ENCODE results near the gene ZFP57.
"Not testable (repeated sequence)": the region's sequence is repeated elsewhere in the genome, so short reads cannot be mapped to it uniquely, and the experiment has no call there.

The ZFP57 gene

DNA sequence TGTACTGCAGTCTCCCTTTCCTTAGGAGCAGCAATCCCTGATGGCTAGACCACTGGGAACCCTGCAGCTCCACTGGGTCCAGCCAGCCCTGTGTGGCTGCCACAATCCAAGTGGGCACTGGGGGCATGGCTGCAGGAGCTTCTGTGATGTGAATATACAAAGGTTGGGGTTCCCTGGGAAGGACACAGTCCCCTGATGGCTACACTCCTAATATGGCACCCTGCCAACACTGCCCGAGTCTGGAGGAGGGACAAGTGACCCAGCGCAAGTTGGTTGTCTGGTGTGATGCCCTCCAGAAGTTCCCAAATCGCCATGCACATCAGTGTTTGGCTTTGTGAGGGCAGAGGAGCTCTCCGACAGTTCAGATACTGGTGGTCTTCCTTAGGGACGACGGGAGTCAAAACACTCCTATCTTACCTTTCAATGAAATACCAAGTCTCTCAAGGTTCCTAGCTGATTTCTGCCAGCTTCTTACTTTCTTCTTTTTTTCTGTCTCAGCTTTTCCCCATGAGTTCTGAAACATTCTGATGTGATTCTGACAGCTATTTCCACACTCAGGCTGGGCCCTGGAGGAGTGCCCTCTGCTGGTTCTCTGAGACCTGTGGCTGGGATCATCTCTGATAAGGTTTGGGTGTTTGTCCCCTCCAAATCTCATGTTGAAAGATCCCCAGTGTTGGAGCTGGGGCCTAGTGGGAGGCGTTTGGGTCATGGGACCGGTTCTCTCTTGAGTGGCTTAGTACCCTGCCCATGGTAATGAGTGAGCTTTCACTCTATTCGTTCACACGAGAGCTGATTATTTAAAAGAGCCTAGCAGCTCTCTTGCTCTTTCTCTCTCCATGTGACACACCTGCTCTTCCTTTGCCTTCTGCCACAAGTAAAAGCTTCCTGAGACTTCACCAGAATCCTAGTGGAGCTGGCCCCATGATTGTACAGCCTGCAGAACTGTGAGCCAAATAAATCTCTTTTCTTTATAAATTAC is 15.5 kb upstream of the ZFP57 start:
- DNase-seq (ENCODE audit: low read depth): peak; percentile 20

DNA sequence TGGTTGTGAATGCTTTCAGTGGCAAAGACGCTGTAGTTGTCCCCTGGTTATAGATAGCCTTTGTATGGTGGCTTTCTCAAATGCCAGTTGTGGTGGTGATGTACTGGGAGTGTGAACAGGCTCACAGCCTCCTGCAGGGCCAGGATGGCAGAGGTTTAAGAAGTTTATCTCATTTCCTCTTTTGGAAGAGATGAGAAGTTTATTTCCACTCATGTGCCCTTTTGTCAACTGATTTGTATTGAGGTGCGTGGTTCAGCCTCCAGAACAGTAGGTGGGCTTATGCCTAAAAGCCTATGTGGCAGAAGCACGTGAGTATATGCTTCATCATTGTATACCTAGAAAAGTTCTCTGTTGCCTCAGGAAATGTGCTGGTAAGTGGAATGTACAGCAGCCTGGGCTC is 13.7 kb upstream of the ZFP57 start:
- no peak for DNase-seq (ENCODE audit: low read depth)

DNA sequence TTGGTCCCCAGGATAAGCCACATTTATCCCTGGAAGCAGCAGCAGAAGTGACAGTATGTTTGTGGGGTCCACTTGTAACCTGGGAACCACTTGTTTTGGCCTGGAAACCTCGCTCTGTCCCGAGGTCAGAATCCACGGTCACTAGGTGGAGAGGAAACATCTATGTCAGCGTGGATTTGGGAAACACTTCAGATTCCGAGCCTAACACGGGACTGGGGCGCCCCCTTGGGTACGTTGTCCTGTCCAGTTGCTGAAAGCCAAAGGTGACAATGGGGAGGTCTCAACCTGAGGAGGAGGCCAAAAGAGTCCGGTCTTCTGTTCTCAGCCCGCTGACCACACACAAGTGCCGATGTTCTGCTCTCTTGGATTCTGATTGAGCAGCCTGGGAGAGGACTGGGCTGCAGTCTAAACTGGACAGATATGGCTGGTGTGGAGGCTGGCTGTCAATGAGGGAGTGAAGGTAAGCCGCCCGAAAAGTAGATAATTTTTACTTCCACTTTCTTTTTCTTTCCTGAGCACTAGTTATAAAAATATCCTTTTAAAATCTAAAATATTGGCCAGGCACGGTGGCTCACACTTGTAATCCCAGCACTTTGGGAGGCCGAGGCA is 4.9 kb upstream of the ZFP57 start:
- no peak for DNase-seq (ENCODE audit: low read depth)

DNA sequence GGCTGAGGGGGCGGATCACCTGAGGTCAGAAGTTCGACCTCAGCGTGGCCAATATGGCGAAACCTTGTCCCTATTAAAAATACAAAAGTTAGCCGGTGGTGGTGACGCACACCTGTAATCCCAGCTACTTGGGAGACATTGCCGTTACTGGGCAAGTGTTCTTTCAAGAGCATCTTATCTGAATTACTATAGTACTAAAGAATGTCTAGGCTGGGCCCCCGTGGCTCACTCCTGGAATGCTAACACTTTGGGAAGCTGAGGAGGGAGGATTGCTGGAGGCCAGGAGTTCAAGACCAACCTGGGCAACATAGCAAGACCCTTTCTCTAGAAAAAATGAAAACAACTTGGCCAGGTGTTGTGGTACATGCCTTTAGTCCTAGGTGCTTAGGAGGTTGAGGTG is 859 bp upstream of the ZFP57 start:
- peak; percentile 29 for DNase-seq (ENCODE audit: low read depth)

DNA sequence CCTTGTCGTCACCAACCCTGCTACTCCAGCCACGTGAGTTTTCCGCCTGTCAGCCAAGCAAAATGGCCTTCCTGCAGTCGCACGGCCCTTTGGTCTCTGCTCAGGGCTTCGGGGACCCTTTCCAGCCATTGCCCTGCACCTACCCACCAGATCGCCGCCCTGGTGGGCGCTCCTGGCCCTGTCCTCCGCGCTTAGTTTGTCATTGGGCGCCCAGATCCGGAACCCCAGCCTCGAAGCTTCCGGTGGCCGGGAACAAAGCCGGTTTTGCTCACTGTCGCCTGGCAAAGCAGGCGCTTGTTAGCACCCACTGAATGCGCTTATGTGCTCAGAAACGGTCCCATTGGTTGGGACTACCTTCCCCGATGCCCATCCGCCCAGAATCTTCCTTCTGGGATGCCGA is 536 bp downstream of the ZFP57 start:
- no peak for DNase-seq (ENCODE audit: low read depth)

DNA sequence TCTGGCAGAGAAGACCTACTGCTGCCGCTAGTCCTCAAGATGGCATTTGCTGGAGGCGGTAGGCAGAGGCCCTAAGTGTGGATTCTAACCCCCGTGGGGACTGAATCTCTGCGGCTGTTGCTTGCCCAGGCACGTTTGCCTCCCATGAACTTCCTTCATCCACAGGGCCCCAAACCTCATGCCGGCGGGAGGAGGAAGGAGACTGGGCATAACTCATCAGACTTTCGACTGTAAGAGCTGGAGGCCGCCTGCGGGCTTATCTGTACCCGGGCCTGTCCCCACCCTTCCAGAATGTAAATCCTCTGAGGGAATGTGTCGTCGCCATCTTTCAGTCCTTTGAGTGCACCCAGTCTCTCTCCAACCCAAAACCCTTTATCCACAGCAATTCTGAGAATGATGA is 990 bp downstream of the ZFP57 start:
- no peak for DNase-seq (ENCODE audit: low read depth)

DNA sequence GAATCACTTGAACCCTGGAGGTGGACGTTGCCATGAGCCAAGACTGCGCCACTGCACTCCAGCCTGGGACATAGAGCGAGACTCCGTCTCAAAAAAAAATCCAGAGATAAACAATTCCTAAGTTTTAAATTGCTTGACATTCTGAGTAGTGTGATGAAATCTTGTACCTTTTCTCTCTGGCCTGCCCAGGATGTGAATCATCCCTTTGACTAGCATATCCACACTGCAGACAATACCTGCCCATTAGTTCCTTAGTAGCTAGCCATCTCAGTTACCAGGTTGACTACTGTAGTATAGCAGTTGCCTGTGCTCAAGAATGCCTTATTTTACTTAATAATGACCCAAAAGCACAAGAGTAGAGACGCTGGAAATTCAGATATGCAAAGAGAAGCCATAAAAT is 2.8 kb downstream of the ZFP57 start:
- DNase-seq (ENCODE audit: low read depth): peak; percentile 29

DNA sequence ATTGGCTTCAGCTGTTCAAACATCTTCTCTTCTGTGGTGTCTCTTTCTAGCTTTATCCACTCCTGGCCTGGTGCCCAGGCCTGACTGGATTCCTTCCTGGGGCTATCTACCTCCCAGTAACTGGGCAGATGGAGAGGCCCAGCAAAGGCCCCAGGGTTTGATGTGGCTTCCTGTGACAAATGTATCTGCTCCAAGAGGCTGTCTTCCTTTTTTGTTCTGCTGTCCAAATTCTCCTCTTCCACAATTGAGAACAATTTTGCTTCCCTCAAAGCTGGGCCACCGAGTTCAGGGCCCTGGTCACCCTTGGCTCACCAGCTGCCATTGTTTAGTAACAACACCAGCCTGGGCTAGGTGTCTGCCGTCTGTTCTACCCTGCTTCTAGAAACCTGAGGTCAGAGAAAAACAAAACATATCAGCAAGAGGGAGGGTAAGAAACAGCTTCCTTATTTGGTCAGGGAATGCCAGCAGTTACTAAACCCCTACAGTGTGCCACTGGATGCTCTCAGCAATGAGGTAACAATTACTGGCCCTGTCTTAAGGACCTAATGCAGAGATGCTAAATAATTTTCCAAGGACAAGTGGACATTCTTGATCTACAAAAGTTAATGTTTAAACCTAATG is 3.9 kb downstream of the ZFP57 start:
- peak; percentile 28 for DNase-seq (ENCODE audit: low read depth)

DNA sequence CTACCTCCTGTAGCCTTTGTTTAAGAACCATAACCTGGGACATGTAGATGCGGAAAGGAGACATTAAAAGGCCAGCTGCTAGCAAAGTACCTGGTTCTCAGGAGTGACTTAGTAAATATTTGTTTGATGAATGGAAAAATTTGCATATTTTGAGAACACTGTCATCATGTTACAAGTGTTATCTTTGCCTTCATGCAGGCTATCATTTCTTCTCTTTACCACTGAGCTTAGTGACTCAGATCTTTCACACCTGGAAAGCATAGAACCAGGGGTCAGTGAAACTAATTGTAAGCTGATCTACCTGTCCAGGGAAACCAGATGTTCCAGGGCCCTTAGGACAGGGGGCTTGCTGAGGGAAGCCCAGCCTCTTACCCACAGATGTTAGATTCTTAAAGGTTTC is 5.4 kb downstream of the ZFP57 start:
- DNase-seq (ENCODE audit: low read depth): no peak

DNA sequence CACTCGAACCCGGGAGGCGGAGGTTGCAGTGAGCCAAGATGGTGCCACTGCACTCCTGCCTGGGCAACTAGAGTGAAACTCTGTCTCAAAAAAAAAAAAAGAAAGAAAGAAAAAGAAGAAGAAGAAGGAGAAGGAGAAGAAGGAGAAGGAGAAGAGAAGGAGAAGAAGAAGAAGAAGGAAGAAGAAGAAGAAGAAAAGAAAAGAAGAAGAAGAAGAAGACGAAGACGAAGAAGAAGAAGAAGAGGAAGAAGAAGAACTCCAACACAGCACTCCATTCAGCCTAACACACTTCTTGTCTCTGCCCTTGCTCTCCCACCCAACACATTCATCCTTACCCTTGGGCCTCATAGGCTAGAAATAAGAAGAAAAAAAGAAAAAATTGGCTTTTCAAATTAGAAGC is 6.9 kb downstream of the ZFP57 start:
- DNase-seq (ENCODE audit: low read depth): no peak

DNA sequence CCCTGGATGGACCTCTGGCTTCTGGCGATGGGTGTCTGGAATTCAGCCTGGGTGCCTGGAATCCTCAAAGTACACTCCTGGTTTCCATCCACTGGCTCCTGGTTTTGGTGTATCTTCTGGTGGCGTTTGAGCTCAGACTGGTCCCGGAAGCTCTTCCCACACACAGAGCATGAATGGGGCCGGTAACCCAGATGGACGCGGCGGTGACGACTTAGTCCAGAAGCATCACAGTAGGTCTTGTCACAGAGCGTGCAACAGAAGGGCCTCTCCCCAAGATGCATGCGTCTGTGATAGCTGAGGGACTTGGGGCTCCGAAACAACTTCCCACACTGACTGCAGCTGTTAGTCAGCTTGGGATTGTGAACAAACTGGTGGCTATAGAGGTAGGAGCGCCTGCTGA is 7.8 kb downstream of the ZFP57 start:
- no peak for DNase-seq (ENCODE audit: low read depth)

DNA sequence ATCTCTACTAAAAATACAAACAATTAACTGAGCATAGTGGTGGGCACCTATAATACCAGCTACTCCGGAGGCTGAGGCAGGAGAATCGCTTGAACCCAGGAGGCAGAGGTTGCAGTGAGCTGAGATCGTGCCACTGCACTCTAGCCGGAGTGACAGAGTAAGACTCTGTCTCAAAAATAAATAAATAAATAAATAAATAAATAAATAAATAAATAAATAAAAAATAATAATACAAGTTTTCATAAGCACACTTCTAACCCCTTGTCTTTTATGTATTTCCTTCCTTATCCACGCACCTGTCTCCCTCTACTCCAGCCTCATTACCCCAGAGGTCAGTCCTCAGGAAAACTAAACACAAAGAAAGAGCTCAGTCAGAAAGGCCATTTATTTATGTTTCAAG is 8.8 kb downstream of the ZFP57 start:
- DNase-seq (ENCODE audit: low read depth): not testable (repeated sequence)

DNA sequence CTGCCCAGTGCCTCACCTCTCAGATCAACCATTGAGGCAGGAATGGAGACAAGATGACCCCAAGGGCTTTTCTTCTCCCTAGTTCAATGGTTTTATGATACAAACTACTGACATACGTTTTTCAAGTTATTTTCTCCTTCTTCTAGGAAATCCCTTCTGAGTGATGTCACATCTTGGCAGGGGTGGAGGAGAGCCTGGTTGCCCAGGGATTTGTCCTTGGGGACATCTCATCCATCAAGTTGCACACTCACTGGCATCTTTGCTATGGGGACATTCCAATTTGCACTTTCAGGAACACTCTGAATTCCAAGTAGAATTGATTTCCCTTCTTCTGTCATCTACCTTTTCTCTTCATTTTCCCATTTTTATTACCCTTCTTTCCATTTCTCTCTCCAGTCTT is 9.9 kb downstream of the ZFP57 start:
- DNase-seq (ENCODE audit: low read depth): no peak

DNA sequence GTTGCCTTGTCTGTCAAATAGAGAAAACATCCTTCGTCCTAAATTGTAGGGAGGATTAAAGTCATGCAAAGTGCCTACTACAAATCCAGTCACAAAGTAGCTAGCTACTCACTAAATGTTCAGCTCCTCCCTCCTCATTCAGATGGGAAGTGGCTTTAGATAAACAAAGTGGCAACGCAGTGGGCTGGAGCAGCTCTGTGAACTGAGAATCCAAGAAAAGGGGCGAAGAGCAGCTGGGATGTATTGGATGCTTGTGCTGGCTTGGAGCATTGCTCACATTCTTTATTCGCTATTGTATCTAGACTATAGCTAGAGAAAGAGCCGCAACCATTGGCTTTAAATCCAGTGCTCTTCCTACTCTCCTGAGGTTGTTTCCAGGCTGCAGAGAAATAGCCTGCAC is 13.8 kb downstream of the ZFP57 start:
- no peak for DNase-seq (ENCODE audit: low read depth)

DNA sequence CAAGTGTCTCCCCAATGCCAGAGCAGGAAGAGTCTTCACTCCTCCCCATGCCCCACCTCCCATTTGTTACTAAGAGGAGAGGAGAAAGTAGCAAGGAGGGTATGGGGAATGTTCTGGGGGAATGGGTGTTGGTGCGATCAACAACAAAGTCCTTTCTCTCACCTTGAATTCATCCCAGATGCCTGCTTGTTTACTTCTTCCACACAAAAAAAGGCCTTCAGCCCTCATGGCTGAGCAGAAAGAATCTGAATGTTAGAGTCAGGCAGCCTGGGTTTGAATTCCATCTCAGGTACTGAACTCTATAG is 14.2 kb downstream of the ZFP57 start:
- DNase-seq (ENCODE audit: low read depth): no peak

DNA sequence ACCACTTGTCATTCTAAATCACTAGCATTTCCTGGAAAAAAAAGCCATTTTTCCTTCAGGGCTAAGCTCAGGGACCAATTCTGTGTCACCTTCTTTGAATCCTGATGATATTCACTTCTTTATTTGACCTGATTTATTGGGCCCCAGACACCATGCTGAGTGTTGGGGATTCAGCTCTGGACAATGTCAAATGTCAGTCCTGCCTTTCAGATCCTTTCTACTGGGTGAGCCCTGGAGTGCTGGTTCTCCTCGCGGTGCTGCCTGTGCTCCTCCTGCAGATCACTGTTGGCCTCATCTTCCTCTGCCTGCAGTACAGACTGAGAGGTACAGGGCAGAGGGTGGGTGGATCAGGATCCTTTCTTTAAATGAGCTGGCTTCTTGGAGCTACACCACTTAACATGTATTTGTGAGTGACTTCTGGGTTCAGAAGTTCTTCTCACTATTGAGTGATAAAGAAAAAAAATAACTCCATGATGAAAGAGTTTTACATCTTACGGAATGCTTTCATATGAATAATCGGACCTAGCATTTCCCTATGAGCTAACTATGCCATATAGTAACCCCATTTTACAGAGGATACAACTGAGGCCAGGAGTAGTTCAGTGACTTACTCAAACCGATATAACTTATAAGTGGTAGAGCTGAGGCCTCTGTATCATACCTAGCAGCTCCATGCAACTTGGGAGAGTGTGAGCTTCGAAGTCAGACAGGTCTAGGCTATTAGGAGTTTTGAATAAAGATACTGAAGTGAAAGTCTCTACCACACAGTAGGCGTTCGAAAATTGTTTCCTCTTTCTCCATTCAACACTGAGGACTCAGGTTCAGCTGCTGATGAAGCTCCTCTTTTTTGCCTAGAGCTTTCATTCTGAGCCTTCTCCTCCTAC is 14.8 kb downstream of the ZFP57 start:
- DNase-seq (ENCODE audit: low read depth): no peak

DNA sequence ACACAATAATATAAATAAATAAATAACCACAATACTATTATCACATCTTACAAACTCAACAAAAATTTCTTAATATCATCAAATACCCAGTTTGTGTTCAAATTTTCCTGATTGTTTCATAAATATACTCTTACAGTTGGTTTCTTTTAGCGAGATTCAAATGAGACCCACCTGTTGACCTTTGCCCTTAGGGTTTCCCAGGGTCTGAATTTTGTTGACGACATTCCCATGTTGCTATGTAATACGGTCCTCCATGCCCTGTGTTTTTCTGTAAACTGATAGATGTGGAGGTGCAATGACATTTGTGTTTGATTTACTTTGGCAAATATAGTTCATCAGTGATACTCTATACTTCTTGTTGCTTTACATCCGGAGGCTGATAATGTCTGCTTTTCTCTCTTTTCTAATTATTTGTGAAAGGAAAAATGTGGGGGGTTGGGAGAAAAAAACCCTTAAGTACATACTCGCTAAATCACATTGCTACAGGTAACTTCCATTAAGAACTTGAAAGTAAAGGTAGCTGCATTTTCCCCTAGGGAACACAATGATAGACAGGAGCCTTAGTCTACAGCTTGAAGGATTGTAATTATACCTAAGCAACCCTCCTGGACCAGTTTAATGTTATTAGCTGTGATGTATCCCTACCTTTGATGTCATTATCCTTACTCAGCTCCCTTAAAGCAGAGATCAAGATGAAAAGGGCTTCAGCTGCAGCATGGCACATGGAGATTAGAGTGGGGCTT is 17.5 kb downstream of the ZFP57 start:
- DNase-seq (ENCODE audit: low read depth): no peak

DNA sequence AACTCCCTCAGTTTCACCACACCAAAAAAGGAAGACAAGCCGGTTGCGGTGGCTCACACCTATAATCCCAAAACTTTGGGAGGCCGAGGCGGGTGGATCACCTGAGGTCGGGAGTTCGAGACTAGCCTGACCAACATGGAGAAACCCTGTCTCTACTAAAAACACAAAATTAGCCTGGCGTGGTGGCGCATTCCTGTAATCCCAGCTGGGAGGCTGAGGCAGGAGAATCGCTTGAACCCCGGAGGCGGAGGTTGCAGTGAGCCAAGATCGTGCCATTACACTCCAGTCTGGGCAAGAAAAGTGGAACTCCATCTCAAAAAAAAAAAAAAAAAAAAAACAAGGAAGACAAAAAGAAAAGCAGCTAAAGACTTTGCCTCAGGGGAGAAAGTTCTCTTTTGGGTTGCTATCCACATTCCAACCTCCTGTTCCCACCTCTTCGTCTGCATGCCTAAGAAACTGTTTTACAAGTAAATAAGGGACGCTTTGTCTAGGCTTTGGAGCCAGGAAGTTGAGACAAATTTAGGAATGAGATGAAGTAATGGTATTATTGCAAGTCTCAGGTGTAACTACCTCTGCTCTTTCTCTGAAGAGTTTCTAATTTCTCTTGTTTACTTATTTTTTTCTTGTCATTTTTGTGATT is 19.3 kb downstream of the ZFP57 start:
- not testable (repeated sequence) for DNase-seq (ENCODE audit: low read depth)

DNA sequence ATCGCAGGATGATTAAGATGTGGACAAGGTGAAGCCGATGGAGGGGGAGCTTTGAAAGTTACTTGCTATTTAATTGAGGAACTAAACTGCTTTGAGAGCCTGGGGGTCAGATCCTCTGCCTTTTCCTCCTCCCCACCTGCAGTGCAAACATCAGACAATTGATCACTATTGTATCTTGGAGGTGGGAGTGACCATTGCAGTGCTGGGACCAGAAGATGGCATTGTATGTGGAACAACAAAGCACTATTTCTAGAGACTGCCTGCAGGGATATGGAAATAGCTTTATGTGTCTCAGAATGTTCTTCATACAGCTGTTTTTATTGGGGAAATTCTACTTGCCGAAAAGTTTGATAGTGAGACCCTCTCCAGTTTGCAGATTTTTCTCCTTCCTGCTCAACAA is 19.9 kb downstream of the ZFP57 start:
- DNase-seq (ENCODE audit: low read depth): no peak

DNA sequence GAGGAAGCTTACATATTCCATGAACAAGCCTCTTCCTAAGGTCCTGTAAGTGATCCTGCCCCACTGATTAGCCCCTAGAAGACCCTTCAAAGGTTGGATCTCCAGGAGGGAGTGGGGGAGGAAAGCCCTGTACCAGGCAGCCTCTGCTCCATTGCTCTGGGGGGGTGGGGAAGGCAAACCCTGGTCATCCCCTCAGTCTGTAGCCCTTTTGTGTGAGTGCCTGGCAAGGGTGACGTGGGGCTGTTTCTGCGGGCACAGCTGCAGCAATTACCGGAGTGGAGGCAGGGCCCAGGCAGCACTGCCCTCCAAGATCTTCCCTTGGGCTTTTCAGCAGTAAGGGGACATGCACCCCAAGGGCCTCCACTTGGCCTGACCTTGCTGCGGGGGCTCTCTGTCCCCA is 24.2 kb downstream of the ZFP57 start, which contains the start of gene MOG:
MOG (plus strand) TSS at position 295 of the 400 bp plus-strand sequence. CDS start 118 bp downstream, outside the sequence.
- no peak for DNase-seq (ENCODE audit: low read depth)

DNA sequence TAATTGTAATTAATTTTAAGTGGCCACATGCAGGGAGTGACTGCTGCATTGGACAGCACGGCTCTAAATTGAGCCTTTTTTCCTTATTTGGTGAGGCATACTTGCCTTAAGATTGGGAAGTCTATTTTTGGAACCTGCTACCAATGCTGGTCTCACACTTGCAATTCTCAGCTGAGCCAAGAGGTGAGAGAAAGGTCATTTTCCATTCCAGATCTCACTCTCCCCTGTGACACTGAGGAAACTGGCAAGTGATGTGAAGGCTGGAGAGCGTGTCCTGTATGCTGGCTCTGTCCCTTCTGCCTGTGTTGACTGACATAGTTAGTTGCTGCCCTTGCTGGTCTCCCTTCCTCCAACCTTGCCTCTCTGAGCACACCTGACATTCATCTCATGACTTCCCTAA is 24.8 kb downstream of the ZFP57 start:
- DNase-seq (ENCODE audit: low read depth): no peak

All from amniotic epithelial cell (primary cell).